Vagina (tissue), 2 donors: ENCODE results near the gene CCDC122. TPM values are rescaled to one million over a fixed set of nuclear protein-coding genes. Genes with fewer than 3 reads are reported as not detected.
A peak's percentile ranks its signal among the peaks of the same experiment; 100 is the strongest.

Experiments used
- DNase-seq, 2 donors: peaks; one replicate each; pipeline ENCODE4 v3.0.0-alpha.2; 2017; ENCODE audit errors: extremely low spot score in 2 of 2
- H3K27ac ChIP-seq: fragments of 200-600 bp; sonication (generic); one replicate; pipeline ENCODE4 v1.5.1; 2019
- H3K27me3 ChIP-seq: fragments of 200-600 bp; sonication (generic); one replicate; pipeline ENCODE4 v1.5.1; 2019
- H3K36me3 ChIP-seq, 2 donors: fragments of 200-600 bp; sonication (generic); one replicate each; pipeline ENCODE4 v1.5.1; 2017 to 2019
- H3K4me1 ChIP-seq: fragments of 200-600 bp; sonication (generic); one replicate; pipeline ENCODE4 v1.5.1; 2019
- H3K4me3 ChIP-seq, 2 donors: fragments of 200-600 bp; sonication (generic); 1 replicate in 1 of 2; 2 replicates in 1 of 2; pipeline ENCODE4 v1.5.1; 2016 to 2019
- H3K9me3 ChIP-seq: fragments of 200-600 bp; sonication (generic); one replicate; pipeline ENCODE4 v1.5.1; 2019
- CTCF ChIP-seq, 3 experiments: fragments of 450-650 bp in 2 of 3; fragments of 200-600 bp in 1 of 3; sonication (generic) in 1 of 3; IDR thresholded peaks; one replicate each; pipeline ENCODE4 v1.5.1; 2017 to 2019; ENCODE audit warnings: antibody characterized with exemption in 3 of 3, mild to moderate bottlenecking in 2 of 3, moderate library complexity in 2 of 3
- POLR2A ChIP-seq, 2 donors: fragments of 450-650 bp; IDR thresholded peaks; one replicate each; pipeline ENCODE4 v1.6.1; 2017; ENCODE audit warnings: antibody characterized with exemption in 2 of 2, mild to moderate bottlenecking in 2 of 2, moderate library complexity in 2 of 2
- POLR2AphosphoS5 ChIP-seq, 2 donors: sonication (generic); formaldehyde crosslinking; IDR thresholded peaks; one replicate each; pipeline ENCODE4 v1.9.0; 2017; ENCODE audit warnings: antibody characterized with exemption in 2 of 2, mild to moderate bottlenecking in 2 of 2, low read depth in 1 of 2; ENCODE audit not compliant: insufficient read depth in 1 of 2
- intact Hi-C: fragments of 100-400 bp; cut with DNase I; formaldehyde crosslinking; loops from one replicate; pipeline ENCODE4 v1.15.1; 2023
- total RNA-seq: library from RNA; depleted of rRNA; stranded (reverse); fragments of >200 nt; gene quantifications from one replicate; pipeline ENCODE4 v1.2.3, GENCODE V29; 2016

CCDC122 gene
- total RNA-seq, 1 donor from 2014 or later, result 4.9 TPM

GRCh38 chr13:43792076-43792881 lies 87.3 kb downstream of the CCDC122 start:
- Histone ChIP-seq H3K9me3 (no peaks in the 10 kb centered on the region), H3K4me1 (peaks cover 11% of the 10 kb centered on the region), H3K27ac (no peak overlapping the region), H3K4me3 (no peak overlapping the region), H3K36me3 (no peaks in the 10 kb centered on the region), H3K27me3 (no peaks in the 10 kb centered on the region)
- no peak for DNase-seq
- no peak for TF ChIP-seq POLR2AphosphoS5 (IDR thresholded peaks at IDR 0.05; ENCODE audit: insufficient read depth in 1 of 2, low read depth in 1 of 2)
- no peak for TF ChIP-seq CTCF (IDR thresholded peaks at IDR 0.05)
- no peak for TF ChIP-seq POLR2A (IDR thresholded peaks at IDR 0.05)
- intact Hi-C loops, result no loop called here

GRCh38 chr13:43787997-43788396 lies 91.5 kb downstream of the CCDC122 start:
- Histone ChIP-seq H3K27me3 (no peaks in the 10 kb centered on the region), H3K4me3 (peak overlapping the region; percentile 60 to 64), H3K4me1 (peaks cover 32% of the 10 kb centered on the region), H3K9me3 (no peaks in the 10 kb centered on the region), H3K36me3 (no peaks in the 10 kb centered on the region), H3K27ac (peak overlapping the region; percentile 75)
- TF ChIP-seq CTCF (IDR thresholded peaks at IDR 0.05) (no peak), POLR2AphosphoS5 (IDR thresholded peaks at IDR 0.05; ENCODE audit: insufficient read depth in 1 of 2, low read depth in 1 of 2) (no peak)
- DNase-seq, result no peak
- intact Hi-C loops, result no loop called here

DNA sequence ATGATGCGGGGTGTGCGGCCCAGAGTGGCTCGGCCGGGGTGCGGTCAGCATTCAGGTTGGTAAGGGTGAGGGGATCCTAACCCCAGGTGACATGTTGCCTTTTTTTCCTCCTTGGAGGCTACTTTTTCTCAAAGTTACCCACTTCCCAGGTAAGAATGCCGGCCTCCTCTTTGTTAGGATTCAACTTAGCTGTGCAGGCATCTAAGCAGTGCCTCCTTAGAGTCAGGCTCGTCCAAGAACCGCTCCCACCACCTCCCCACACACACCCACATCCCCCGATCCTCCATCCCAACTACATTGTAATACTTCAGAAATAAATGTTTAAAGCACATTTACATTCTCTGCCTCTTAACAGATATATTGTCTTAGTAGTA lies 92.0 kb downstream of the CCDC122 start:
- Histone ChIP-seq H3K4me3 (peak overlapping the region; percentile 60 to 64), H3K9me3 (no peaks in the 10 kb centered on the region), H3K27me3 (no peaks in the 10 kb centered on the region), H3K36me3 (no peaks in the 10 kb centered on the region), H3K27ac (peak overlapping the region; percentile 75), H3K4me1 (peaks cover 32% of the 10 kb centered on the region)
- DNase-seq, result no peak
- intact Hi-C loops, result no loop called here
- TF ChIP-seq CTCF (IDR thresholded peaks at IDR 0.05) (no peak), POLR2A (IDR thresholded peaks at IDR 0.05) (no peak), POLR2AphosphoS5 (IDR thresholded peaks at IDR 0.05; ENCODE audit: insufficient read depth in 1 of 2, low read depth in 1 of 2) (no peak)

GRCh38 chr13:43786766-43787517 lies 92.6 kb downstream of the CCDC122 start, which contains the start of gene ENOX1:
TSS of gene ENOX1 (minus strand) at chr13:43786972.
- Histone ChIP-seq H3K27ac (peak within 1 kb of the TSS; percentile 75), H3K27me3 (no peaks in the 10 kb centered on the region), H3K9me3 (no peaks in the 10 kb centered on the region), H3K4me1 (peaks cover 32% of the 10 kb centered on the region), H3K4me3 (peak within 1 kb of the TSS; percentile 60 to 64), H3K36me3 (no peaks in the 10 kb centered on the region)
- no peak for DNase-seq
- TF ChIP-seq CTCF (IDR thresholded peaks at IDR 0.05) (no peak), POLR2AphosphoS5 (IDR thresholded peaks at IDR 0.05; ENCODE audit: insufficient read depth in 1 of 2, low read depth in 1 of 2) (no peak), POLR2A (IDR thresholded peaks at IDR 0.05) (no peak)
- intact Hi-C loops, result no loop called here

- Histone ChIP-seq H3K9me3 (no peaks in the 10 kb centered on the region), H3K36me3 (no peaks in the 10 kb centered on the region), H3K27me3 (no peaks in the 10 kb centered on the region), H3K4me1 (peaks cover 32% of the 10 kb centered on the region), H3K27ac (peak overlapping the region; percentile 75), H3K4me3 (peak overlapping the region; percentile 60 to 64)
- no peak for DNase-seq
- TF ChIP-seq CTCF (IDR thresholded peaks at IDR 0.05) (no peak), POLR2A (IDR thresholded peaks at IDR 0.05) (no peak), POLR2AphosphoS5 (IDR thresholded peaks at IDR 0.05; ENCODE audit: insufficient read depth in 1 of 2, low read depth in 1 of 2) (no peak)
- intact Hi-C loops, result no loop called here
These were observed 93.1 kb downstream of the CCDC122 start for GRCh38 chr13:43786472-43786765.
